ENCODE data around the gene VPS45. TPM values are rescaled to one million over a fixed set of nuclear protein-coding genes. Genes with fewer than 3 reads are reported as not detected.

Gene VPS45
- total and polyA plus RNA-seq, 2 of the 8 experiments (the other 6 are each of a cell fraction or from before 2014, with no cell fraction given) = 19.1 to 27.6 TPM

- TF ChIP-seq CHD7 (IDR thresholded peaks at IDR 0.05; ENCODE audit: insufficient replicate concordance, low read length) (no peak), KDM1A (IDR thresholded peaks at IDR 0.05; ENCODE audit: borderline replicate concordance, low read length) (no peak), JUND (IDR thresholded peaks at IDR 0.05; ENCODE audit: low read length) (peak; percentile 77), JUN (IDR thresholded peaks at IDR 0.05; ENCODE audit: low read depth, low read length) (0 out of 2 replicates have a peak, but pooled peaks have one; percentile 15)
These were observed at the start of gene VPS45 (continued) for GRCh38 chr1:150067184-150068108.

All from H1 (cell line).